Astrocyte (in vitro differentiated cells and primary cell): Measurements from ENCODE around the gene CPHXL. TPM values are rescaled to one million over a fixed set of nuclear protein-coding genes. Genes with fewer than 3 reads are reported as not detected.

ENCODE experiments used
- DNase-seq: peaks from one replicate; pipeline ENCODE4 v3.0.0-alpha.2; 2010; ENCODE audit warnings: low read depth
- FAIRE-seq: peaks from 2 replicates; lab custom pipeline; 2011; peaks lifted over from hg19 to GRCh38; lab: Jason Lieb, UNC
- H2AFZ ChIP-seq: 2 replicates; pipeline ENCODE4 v1.6.0; 2012; ENCODE audit warnings: low read depth, low read length, inconsistent platforms
- H3K27ac ChIP-seq: 2 replicates; pipeline ENCODE4 v1.5.1; 2011; ENCODE audit warnings: low read depth, low read length, inconsistent platforms
- H3K27me3 ChIP-seq: 2 replicates; pipeline ENCODE4 v1.6.0; 2011; ENCODE audit warnings: low read length, inconsistent platforms; ENCODE audit not compliant: insufficient read depth
- H3K36me3 ChIP-seq: 2 replicates; pipeline ENCODE4 v1.5.1; 2011; ENCODE audit warnings: low read length, inconsistent platforms; ENCODE audit not compliant: insufficient read depth
- H3K4me1 ChIP-seq: 2 replicates; pipeline ENCODE4 v1.5.1; 2011; ENCODE audit warnings: low read length, inconsistent platforms; ENCODE audit not compliant: insufficient read depth
- H3K4me2 ChIP-seq: 2 replicates; pipeline ENCODE4 v1.6.0; 2012; ENCODE audit warnings: low read length, inconsistent platforms
- H3K4me3 ChIP-seq: 2 replicates; pipeline ENCODE4 v1.5.1; 2011; ENCODE audit warnings: low read depth, mild to moderate bottlenecking, low read length, inconsistent platforms; ENCODE audit not compliant: insufficient read depth
- H3K79me2 ChIP-seq: 2 replicates; pipeline ENCODE4 v1.6.0; 2012; ENCODE audit warnings: mild to moderate bottlenecking, low read length, inconsistent platforms; ENCODE audit not compliant: insufficient read depth
- H3K9ac ChIP-seq: 2 replicates; pipeline ENCODE4 v1.6.0; 2012; ENCODE audit warnings: mild to moderate bottlenecking, low read length, inconsistent platforms
- H3K9me3 ChIP-seq: 2 replicates; pipeline ENCODE4 v1.5.1; 2012; ENCODE audit warnings: low read depth, mild to moderate bottlenecking, low read length, inconsistent platforms; ENCODE audit not compliant: insufficient read depth
- H4K20me1 ChIP-seq: 2 replicates; pipeline ENCODE4 v1.6.0; 2012; ENCODE audit warnings: low read length, inconsistent platforms; ENCODE audit not compliant: insufficient read depth
- H3K27ac Mint-ChIP-seq: one replicate; pipeline ENCODE4 v1.8.0; 2021; ENCODE audit warnings: mild to moderate bottlenecking, mixed read lengths; ENCODE audit not compliant: unreplicated experiment
- H3K27me3 Mint-ChIP-seq: one replicate; pipeline ENCODE4 v1.8.0; 2021; ENCODE audit warnings: low read depth, mixed read lengths; ENCODE audit not compliant: unreplicated experiment
- H3K36me3 Mint-ChIP-seq: one replicate; pipeline ENCODE4 v1.8.0; 2021; ENCODE audit warnings: low read depth, mixed read lengths; ENCODE audit not compliant: unreplicated experiment
- H3K4me1 Mint-ChIP-seq: one replicate; pipeline ENCODE4 v1.8.0; 2021; ENCODE audit warnings: low read depth, mixed read lengths; ENCODE audit not compliant: unreplicated experiment
- H3K4me3 Mint-ChIP-seq: one replicate; pipeline ENCODE4 v1.8.0; 2021; ENCODE audit warnings: mild to moderate bottlenecking, moderate library complexity, mixed read lengths; ENCODE audit not compliant: unreplicated experiment
- H3K9me3 Mint-ChIP-seq: one replicate; pipeline ENCODE4 v1.8.0; 2021; ENCODE audit warnings: mild to moderate bottlenecking, mixed read lengths; ENCODE audit not compliant: unreplicated experiment
- CTCF ChIP-seq: IDR thresholded peaks from 2 replicates; pipeline ENCODE4 v1.5.1; 2011; ENCODE audit warnings: low read depth, mild to moderate bottlenecking, inconsistent platforms, low read length, moderate library complexity; ENCODE audit not compliant: insufficient read depth
- EZH2 ChIP-seq: IDR thresholded peaks from 2 replicates; pipeline ENCODE4 v1.6.1; 2012; ENCODE audit warnings: mild to moderate bottlenecking, low read length, inconsistent platforms; ENCODE audit not compliant: insufficient read depth
- total RNA-seq: library from RNA; stranded (reverse); gene quantifications from 2 replicates; pipeline ENCODE4 v1.2.1, GENCODE V29; 2021

The CPHXL gene
- total RNA-seq, 1 donor from 2014 or later: not detected

GRCh38 chr16:75754141-75754540, 27.9 kb upstream of the CPHXL start:
- Histone ChIP-seq H3K4me2 (no peak overlapping the region), H3K9me3 (no peaks in the 10 kb centered on the region), H3K79me2 (no peaks in the 10 kb centered on the region), H4K20me1 (no peaks in the 10 kb centered on the region), H3K36me3 (no peaks in the 10 kb centered on the region), H3K27me3 (no peaks in the 10 kb centered on the region), H3K9ac (no peak overlapping the region), H2AFZ (no peak overlapping the region), H3K27ac (no peak overlapping the region), H3K4me3 (no peak overlapping the region), H3K4me1 (no peaks in the 10 kb centered on the region)
- H3K27ac Mint-ChIP-seq: no peak overlapping the region
- peaks cover 6% of the 10 kb centered on the region for H3K9me3 Mint-ChIP-seq
- H3K4me1 Mint-ChIP-seq: peaks cover 3% of the 10 kb centered on the region
- DNase-seq (no peak), FAIRE-seq (no peak)
- no peaks in the 10 kb centered on the region for H3K36me3 Mint-ChIP-seq
- H3K4me3 Mint-ChIP-seq: no peak overlapping the region
- peaks cover 3% of the 10 kb centered on the region for H3K27me3 Mint-ChIP-seq
- TF ChIP-seq EZH2: no peak
- TF ChIP-seq CTCF: no peak

GRCh38 chr16:75750528-75750927, 24.2 kb upstream of the CPHXL start:
- TF ChIP-seq CTCF: no peak
- TF ChIP-seq EZH2: no peak
- Histone ChIP-seq H4K20me1 (no peaks in the 10 kb centered on the region), H3K27ac (no peak overlapping the region), H3K36me3 (no peaks in the 10 kb centered on the region), H3K4me1 (no peaks in the 10 kb centered on the region), H3K9ac (no peak overlapping the region), H3K79me2 (no peaks in the 10 kb centered on the region), H3K4me3 (no peak overlapping the region), H3K4me2 (no peak overlapping the region), H3K9me3 (no peaks in the 10 kb centered on the region), H3K27me3 (no peaks in the 10 kb centered on the region), H2AFZ (no peak overlapping the region)
- Mint-ChIP-seq H3K4me3 (no peak overlapping the region), H3K27me3 (peaks cover 2% of the 10 kb centered on the region), H3K27ac (no peak overlapping the region), H3K4me1 (no peaks in the 10 kb centered on the region), H3K36me3 (no peaks in the 10 kb centered on the region), H3K9me3 (peaks cover 6% of the 10 kb centered on the region)
- DNase-seq: no peak
- no peak for FAIRE-seq

- TF ChIP-seq EZH2 (no peak), CTCF (no peak)
- Histone ChIP-seq H3K4me1 (no peaks in the 10 kb centered on the region), H3K27ac (no peak overlapping the region), H3K4me3 (no peak overlapping the region), H3K79me2 (no peaks in the 10 kb centered on the region), H2AFZ (no peak overlapping the region), H3K27me3 (no peaks in the 10 kb centered on the region), H3K36me3 (no peaks in the 10 kb centered on the region), H4K20me1 (no peaks in the 10 kb centered on the region), H3K4me2 (no peak overlapping the region), H3K9ac (no peak overlapping the region), H3K9me3 (peaks cover 2% of the 10 kb centered on the region)
- FAIRE-seq (no peak), DNase-seq (no peak)
- Mint-ChIP-seq H3K4me3 (no peak overlapping the region), H3K4me1 (no peaks in the 10 kb centered on the region), H3K9me3 (peaks cover 6% of the 10 kb centered on the region), H3K27me3 (peaks cover 2% of the 10 kb centered on the region), H3K36me3 (no peaks in the 10 kb centered on the region), H3K27ac (no peak overlapping the region)
These were observed 20.1 kb upstream of the CPHXL start for GRCh38 chr16:75746359-75746758.
